Transverse colon (tissue), 4 donors: ENCODE data around the gene CYTIP. TPM values are rescaled to one million over a fixed set of nuclear protein-coding genes. Genes with fewer than 3 reads are reported as not detected.

Source experiments
- DNase-seq: peaks from one replicate; pipeline ENCODE4 v3.0.0-alpha.2; 2019
- H3K27ac ChIP-seq, 4 donors: fragments of 200-600 bp; sonication (generic); 2 replicates each; pipeline ENCODE4 v1.5.1; 2016 to 2018; ENCODE audit warnings: inconsistent platforms in 4 of 4
- H3K27me3 ChIP-seq: fragments of 200-600 bp; sonication (generic); 2 replicates; pipeline ENCODE4 v1.5.1; 2017; ENCODE audit warnings: inconsistent platforms
- H3K36me3 ChIP-seq, 4 donors: fragments of 200-600 bp; sonication (generic); 2 replicates each; pipeline ENCODE4 v1.5.1; 2017 to 2019; ENCODE audit warnings: inconsistent platforms in 4 of 4
- H3K4me1 ChIP-seq, 4 donors: fragments of 200-600 bp; sonication (generic); 2 replicates each; pipeline ENCODE4 v1.5.1; 2017 to 2020; ENCODE audit warnings: inconsistent platforms in 4 of 4
- H3K4me3 ChIP-seq, 4 donors: fragments of 200-600 bp; sonication (generic); 1 replicate in 1 of 4; 2 replicates in 3 of 4; pipeline versions ENCODE4 v1.5.1 to v1.6.1; 2017 to 2019; ENCODE audit warnings: inconsistent platforms in 4 of 4
- H3K9me3 ChIP-seq, 2 donors: fragments of 200-600 bp; sonication (generic); 2 replicates each; pipeline ENCODE4 v1.5.1; 2017 to 2019; ENCODE audit warnings: inconsistent platforms in 2 of 2
- CTCF ChIP-seq, 5 experiments: fragments of 200-600 bp in 3 of 5; fragments of 450-650 bp in 2 of 5; sonication (generic) in 3 of 5; IDR thresholded peaks; 1 replicate in 2 of 5; 2 replicates in 3 of 5; pipeline ENCODE4 v1.5.1; 2016 to 2017; ENCODE audit warnings: antibody characterized with exemption in 5 of 5, inconsistent platforms in 3 of 5, mild to moderate bottlenecking in 2 of 5, moderate library complexity in 1 of 5
- EP300 ChIP-seq: sonication (generic); formaldehyde crosslinking; IDR thresholded peaks from one replicate; pipeline ENCODE4 v1.6.1; 2017; ENCODE audit warnings: antibody characterized with exemption, low read depth
- POLR2A ChIP-seq: fragments of 450-650 bp; IDR thresholded peaks from one replicate; pipeline ENCODE4 v1.6.1; 2016; ENCODE audit warnings: antibody characterized with exemption, mild to moderate bottlenecking, moderate library complexity
- POLR2AphosphoS5 ChIP-seq, 3 donors: sonication (generic); formaldehyde crosslinking; IDR thresholded peaks; one replicate each; pipeline ENCODE4 v1.6.1; 2016; ENCODE audit warnings: antibody characterized with exemption in 3 of 3
- WGBS, 2 donors: methylation state at CpG; one replicate each; pipeline ENCODE4 v1.1.5; 2018; ENCODE audit warnings: low coverage in 1 of 2; 5-methylcytosine and 5-hydroxymethylcytosine counted together
- in situ Hi-C, 4 donors: fragments of 200-750 bp; cut with MboI; loops; one replicate each; pipeline versions ENCODE4 v1.15.0 to v1.15.1; 2017; ENCODE audit warnings: low sequenced_read_pairs in 3 of 4, low pct_ligation_motif_present in 1 of 4, low pct_unique_long_range_greater_than_20kb in 1 of 4
- intact Hi-C: fragments of 100-400 bp; cut with DNase I; formaldehyde crosslinking; loops from one replicate; pipeline ENCODE4 v1.15.1; 2023; ENCODE audit warnings: low total_unique reads
- total RNA-seq, 4 donors: library from RNA; depleted of rRNA; stranded (reverse); fragments of >200 nt; gene quantifications; one replicate each; pipeline ENCODE4 v1.1.0, GENCODE V29; 2016

Gene CYTIP
- total RNA-seq, 4 donors from 2014 or later: 4.6 to 25.1 (median 5.8) TPM

- DNase-seq: no peak
- H3K27ac ChIP-seq: no peak overlapping the region
- intact Hi-C loops (no loop called here), in situ Hi-C loops (no loop called here)
- no peaks in the 10 kb centered on the region for H3K4me1 ChIP-seq
- H3K27me3 ChIP-seq: no peaks in the 10 kb centered on the region
- 88 to 89% methylated on average over 2 of the region's 2 CpGs for WGBS, 2 donors
- no peaks in the 10 kb centered on the region for H3K36me3 ChIP-seq
- H3K9me3 ChIP-seq: no peaks in the 10 kb centered on the region
- TF ChIP-seq POLR2AphosphoS5 (IDR thresholded peaks at IDR 0.05) (no peak), CTCF (IDR thresholded peaks at IDR 0.05) (no peak), POLR2A (no peak), EP300 (no peak)
- no peak overlapping the region for H3K4me3 ChIP-seq
These were observed 55.1 kb downstream of the CYTIP start for GRCh38 chr2:157388827-157389226.

GRCh38 chr2:157386747-157387146, 57.1 kb downstream of the CYTIP start:
- Histone ChIP-seq H3K27ac (no peak overlapping the region), H3K36me3 (no peaks in the 10 kb centered on the region), H3K4me3 (no peak overlapping the region), H3K27me3 (no peaks in the 10 kb centered on the region), H3K4me1 (no peaks in the 10 kb centered on the region), H3K9me3 (no peaks in the 10 kb centered on the region)
- intact Hi-C loops: no loop called here
- WGBS, 2 donors: 77 to 85% methylated on average over 1 of the region's 1 CpG
- DNase-seq: no peak
- TF ChIP-seq POLR2AphosphoS5 (IDR thresholded peaks at IDR 0.05) (no peak), CTCF (IDR thresholded peaks at IDR 0.05) (no peak), EP300 (no peak), POLR2A (no peak)
- in situ Hi-C loops: no loop called here

GRCh38 chr2:157386247-157386646, 57.6 kb downstream of the CYTIP start:
- no peaks in the 10 kb centered on the region for H3K9me3 ChIP-seq
- in situ Hi-C loops (no loop called here), intact Hi-C loops (no loop called here)
- no peak overlapping the region for H3K27ac ChIP-seq
- no peak for TF ChIP-seq CTCF (IDR thresholded peaks at IDR 0.05)
- no peaks in the 10 kb centered on the region for H3K27me3 ChIP-seq
- no peaks in the 10 kb centered on the region for H3K4me1 ChIP-seq
- WGBS, 2 donors: 76 to 88% methylated on average over 1 of the region's 1 CpG
- H3K4me3 ChIP-seq: no peak overlapping the region
- H3K36me3 ChIP-seq: no peaks in the 10 kb centered on the region
- DNase-seq: no peak

GRCh38 chr2:157377861-157378260, 66.0 kb downstream of the CYTIP start:
- TF ChIP-seq CTCF (IDR thresholded peaks at IDR 0.05) (no peak), POLR2AphosphoS5 (IDR thresholded peaks at IDR 0.05) (no peak), POLR2A (no peak), EP300 (no peak)
- Histone ChIP-seq H3K9me3 (peaks cover 6 to 11% of the 10 kb centered on the region in 2 donors), H3K27ac (no peak overlapping the region), H3K4me3 (no peak overlapping the region), H3K27me3 (no peaks in the 10 kb centered on the region), H3K36me3 (no peaks in the 10 kb centered on the region), H3K4me1 (no peaks in the 10 kb centered on the region)
- WGBS, 2 donors: 87 to 96% methylated on average over 2 of the region's 2 CpGs
- in situ Hi-C loops (no loop called here), intact Hi-C loops (no loop called here)
- DNase-seq: no peak
